Skeletal muscle tissue (tissue), 4 donors: ENCODE results near the gene GALNT12. TPM values are rescaled to one million over a fixed set of nuclear protein-coding genes. Genes with fewer than 3 reads are reported as not detected.

Source experiments
- H3K27ac ChIP-seq: one replicate; pipeline ENCODE4 v1.7.0; 2013; ENCODE audit warnings: mild to moderate bottlenecking, low read depth, low read length, inconsistent platforms
- H3K27me3 ChIP-seq, 3 donors: one replicate each; pipeline ENCODE4 v1.7.0; 2013; ENCODE audit warnings: low read length in 3 of 3; ENCODE audit not compliant: control insufficient read depth in 3 of 3, insufficient read depth in 3 of 3
- H3K36me3 ChIP-seq, 3 donors: one replicate each; pipeline ENCODE4 v1.7.0; 2013; ENCODE audit warnings: low read length in 3 of 3; ENCODE audit not compliant: control insufficient read depth in 3 of 3, insufficient read depth in 3 of 3
- H3K4me1 ChIP-seq, 3 donors: one replicate each; pipeline ENCODE4 v1.7.0; 2013; ENCODE audit warnings: low read length in 3 of 3, mild to moderate bottlenecking in 3 of 3; ENCODE audit not compliant: control insufficient read depth in 3 of 3, insufficient read depth in 3 of 3
- H3K4me3 ChIP-seq, 3 donors: one replicate each; pipeline ENCODE4 v1.7.0; 2013; ENCODE audit warnings: low read length in 3 of 3
- H3K9ac ChIP-seq, 3 donors: one replicate each; pipeline ENCODE4 v1.7.0; 2013; ENCODE audit warnings: low read length in 3 of 3, mild to moderate bottlenecking in 3 of 3, moderate library complexity in 2 of 3, low read depth in 1 of 3
- H3K9me3 ChIP-seq, 3 donors: one replicate each; pipeline ENCODE4 v1.7.0; 2013; ENCODE audit warnings: low read length in 3 of 3; ENCODE audit not compliant: control insufficient read depth in 3 of 3
- total RNA-seq: library from RNA; depleted of rRNA; stranded (reverse); fragments of >200 nt; gene quantifications from one replicate; pipeline ENCODE4 v1.2.3, GENCODE V29; 2014
- donor health status: Osteomylitis.

The GALNT12 gene
- total RNA-seq, 1 donor from 2014 or later: 1.6 TPM

- no peak overlapping the region for H3K27ac ChIP-seq
- H3K27me3 ChIP-seq: no peaks in the 10 kb centered on the region
- H3K9ac ChIP-seq: no peak overlapping the region
- H3K9me3 ChIP-seq: no peaks in the 10 kb centered on the region
- H3K4me3 ChIP-seq: no peak overlapping the region
- no peaks in the 10 kb centered on the region for H3K4me1 ChIP-seq
- peaks cover 47 to 72% (median 56%) of the 10 kb centered on the region in 3 donors for H3K36me3 ChIP-seq
Observed at GRCh38 chr9:98771209-98771874, 36.1 kb upstream of the GALNT12 start.

GRCh38 chr9:98772364-98773155 lies 34.9 kb upstream of the GALNT12 start:
- Histone ChIP-seq H3K9me3 (no peaks in the 10 kb centered on the region), H3K27me3 (no peaks in the 10 kb centered on the region), H3K4me3 (no peak overlapping the region), H3K9ac (no peak overlapping the region), H3K4me1 (no peaks in the 10 kb centered on the region), H3K27ac (no peak overlapping the region), H3K36me3 (peaks cover 40 to 69% (median 48%) of the 10 kb centered on the region in 3 donors)

- H3K4me3 ChIP-seq: no peak overlapping the region
- no peaks in the 10 kb centered on the region for H3K9me3 ChIP-seq
- H3K36me3 ChIP-seq: peaks cover 44 to 68% (median 47%) of the 10 kb centered on the region in 3 donors
- H3K4me1 ChIP-seq: no peaks in the 10 kb centered on the region
- H3K27me3 ChIP-seq: no peaks in the 10 kb centered on the region
- no peak overlapping the region for H3K27ac ChIP-seq
- H3K9ac ChIP-seq: no peak overlapping the region
Observed at GRCh38 chr9:98773721-98774120, 33.7 kb upstream of the GALNT12 start.

GRCh38 chr9:98774746-98775145 lies 32.7 kb upstream of the GALNT12 start:
- Histone ChIP-seq H3K9me3 (no peaks in the 10 kb centered on the region), H3K27ac (no peak overlapping the region), H3K36me3 (peaks cover 47 to 62% (median 48%) of the 10 kb centered on the region in 3 donors), H3K27me3 (no peaks in the 10 kb centered on the region), H3K4me1 (no peaks in the 10 kb centered on the region), H3K9ac (no peak overlapping the region), H3K4me3 (no peak overlapping the region)

- Histone ChIP-seq H3K4me1 (no peaks in the 10 kb centered on the region), H3K4me3 (no peak overlapping the region), H3K9me3 (no peaks in the 10 kb centered on the region), H3K27ac (no peak overlapping the region), H3K9ac (no peak overlapping the region), H3K36me3 (peaks cover 37 to 51% (median 41%) of the 10 kb centered on the region in 3 donors), H3K27me3 (no peaks in the 10 kb centered on the region)
Observed at GRCh38 chr9:98775831-98776441, 31.5 kb upstream of the GALNT12 start.

GRCh38 chr9:98777618-98778017 lies 29.9 kb upstream of the GALNT12 start:
- peaks cover 30 to 45% (median 37%) of the 10 kb centered on the region in 3 donors for H3K36me3 ChIP-seq

GRCh38 chr9:98778251-98778650 lies 29.2 kb upstream of the GALNT12 start:
- H3K36me3 ChIP-seq: peaks cover 24 to 41% (median 34%) of the 10 kb centered on the region in 3 donors
- H3K27me3 ChIP-seq: no peaks in the 10 kb centered on the region
- H3K4me1 ChIP-seq: no peaks in the 10 kb centered on the region
- no peak overlapping the region for H3K9ac ChIP-seq
- H3K4me3 ChIP-seq: no peak overlapping the region
- no peak overlapping the region for H3K27ac ChIP-seq
- no peaks in the 10 kb centered on the region for H3K9me3 ChIP-seq

More at GRCh38 chr9:98777618-98778017, 29.9 kb upstream of the GALNT12 start:
- Histone ChIP-seq H3K27me3 (no peaks in the 10 kb centered on the region), H3K4me1 (no peaks in the 10 kb centered on the region), H3K4me3 (no peak overlapping the region), H3K27ac (no peak overlapping the region), H3K9ac (no peak overlapping the region), H3K9me3 (no peaks in the 10 kb centered on the region)

- no peak overlapping the region for H3K27ac ChIP-seq
- H3K27me3 ChIP-seq: no peaks in the 10 kb centered on the region
- peaks cover 18 to 36% (median 29%) of the 10 kb centered on the region in 3 donors for H3K36me3 ChIP-seq
- H3K4me3 ChIP-seq: no peak overlapping the region
- H3K9me3 ChIP-seq: no peaks in the 10 kb centered on the region
- H3K9ac ChIP-seq: no peak overlapping the region
- H3K4me1 ChIP-seq: peaks cover 0 to under 1% (median 0%) of the 10 kb centered on the region in 3 donors
Observed at GRCh38 chr9:98778711-98779530, 28.5 kb upstream of the GALNT12 start.

- Histone ChIP-seq H3K9me3 (no peaks in the 10 kb centered on the region), H3K4me1 (peaks cover 0 to 2% (median 0%) of the 10 kb centered on the region in 3 donors), H3K9ac (no peak overlapping the region), H3K4me3 (no peak overlapping the region), H3K27ac (no peak overlapping the region), H3K36me3 (peaks cover 22 to 36% (median 25%) of the 10 kb centered on the region in 3 donors), H3K27me3 (no peaks in the 10 kb centered on the region)
Observed at GRCh38 chr9:98780059-98780749, 27.3 kb upstream of the GALNT12 start.
